Fibroblast of the conjunctiva (primary cell): ENCODE measurements around the gene KCTD1.
"Not testable (repeated sequence)": the region's sequence is repeated elsewhere in the genome, so short reads cannot be mapped to it uniquely, and the experiment has no call there.

Experiments
- DNase-seq: peaks from one replicate; pipeline ENCODE4 v3.0.0-alpha.2; 2010; ENCODE audit warnings: low read depth

Gene KCTD1

DNA sequence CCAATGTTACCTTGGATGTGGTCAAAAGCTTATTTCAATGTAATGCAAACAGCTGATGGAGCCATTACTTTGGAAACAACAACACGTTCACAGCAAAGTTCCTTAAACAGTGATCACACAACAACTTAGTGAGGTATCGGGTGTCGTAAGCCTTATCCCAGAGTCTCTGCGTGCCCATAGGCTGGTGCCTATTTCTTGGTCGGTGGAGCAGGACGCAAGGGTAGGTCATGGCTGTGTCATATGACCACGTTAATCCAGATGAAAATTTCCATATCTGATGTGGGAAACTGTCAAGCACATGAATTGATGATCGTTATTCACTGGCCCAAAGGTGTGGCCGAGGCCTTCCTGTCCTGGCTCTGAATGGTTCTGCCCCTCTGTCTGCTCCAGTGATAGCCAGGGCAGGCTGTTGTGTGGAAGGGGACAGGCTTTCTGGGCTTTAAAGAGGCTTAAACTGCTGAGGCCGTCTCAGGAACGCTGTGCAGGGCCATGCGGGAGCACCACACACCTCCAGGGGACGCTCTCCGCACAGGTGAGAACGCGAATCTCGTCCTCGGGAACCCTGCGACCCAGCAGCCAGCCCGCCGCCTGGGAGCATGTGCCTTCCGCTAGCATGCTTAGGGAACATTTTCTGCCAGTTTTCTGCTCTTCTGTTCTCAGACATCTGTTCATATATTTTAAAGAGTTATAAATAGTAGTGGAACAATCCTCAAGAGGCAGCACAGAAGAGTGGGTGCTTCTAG, 90.6 kb downstream of the KCTD1 start:
- DNase-seq, result no peak

DNA sequence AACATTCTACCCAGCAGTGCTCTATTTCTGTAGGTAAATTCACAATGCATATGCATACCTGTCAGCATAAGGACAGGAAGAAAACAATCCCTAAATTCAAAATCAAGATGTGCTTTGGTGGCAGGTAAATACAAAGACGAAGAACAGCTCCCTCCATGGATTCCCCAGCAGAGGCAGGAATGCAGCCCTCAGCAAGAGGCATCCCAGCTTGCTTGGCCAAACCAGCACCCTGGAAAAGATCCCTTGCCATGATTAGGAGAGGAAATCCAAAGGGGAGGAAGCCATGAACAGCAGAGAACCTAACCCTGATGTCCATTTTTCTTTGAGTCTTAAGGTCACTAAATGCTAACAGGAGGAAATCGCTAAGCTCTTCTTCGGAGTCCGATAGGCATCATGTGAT, 91.2 kb downstream of the KCTD1 start:
- DNase-seq, result no peak

DNA sequence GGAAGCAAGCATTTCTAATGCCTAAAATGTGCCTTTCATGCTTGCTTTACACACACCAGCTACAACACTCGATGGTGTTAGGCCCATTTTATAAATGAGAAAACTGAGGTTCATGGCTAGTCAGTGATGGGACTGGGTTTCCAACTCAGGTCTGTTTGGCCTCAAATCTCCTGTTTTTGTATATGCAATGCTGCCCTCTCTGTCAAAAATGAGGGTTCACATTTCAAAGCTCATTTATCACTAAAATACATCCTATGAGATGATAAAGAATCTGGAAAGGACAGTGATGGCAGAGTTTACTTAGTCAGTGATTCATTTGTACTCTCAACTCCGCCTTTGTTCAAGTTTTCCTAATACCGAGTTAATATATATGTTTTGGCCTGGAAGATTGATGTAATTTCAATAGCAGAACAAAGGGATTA, 92.3 kb downstream of the KCTD1 start:
- peak; percentile 10 for DNase-seq

DNA sequence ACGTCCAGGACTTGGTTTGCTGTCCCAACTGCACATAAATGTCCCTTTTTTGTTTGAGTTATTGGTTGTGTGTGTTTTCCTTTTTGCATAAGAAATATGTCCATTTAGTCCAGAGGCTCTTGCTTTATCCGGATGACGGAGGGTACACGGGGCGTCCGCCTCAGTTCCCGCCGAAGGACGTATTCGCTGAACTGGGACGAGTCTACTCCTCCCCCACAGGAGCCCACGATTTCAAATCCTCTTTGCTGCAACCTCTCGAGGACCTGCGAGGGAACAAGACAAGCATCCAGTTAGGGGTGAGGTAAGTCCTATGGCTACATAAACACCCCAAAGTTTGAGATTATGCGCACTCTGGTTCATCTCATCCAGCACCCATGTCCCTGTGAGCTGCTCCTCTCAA, 92.7 kb downstream of the KCTD1 start:
- no peak for DNase-seq

DNA sequence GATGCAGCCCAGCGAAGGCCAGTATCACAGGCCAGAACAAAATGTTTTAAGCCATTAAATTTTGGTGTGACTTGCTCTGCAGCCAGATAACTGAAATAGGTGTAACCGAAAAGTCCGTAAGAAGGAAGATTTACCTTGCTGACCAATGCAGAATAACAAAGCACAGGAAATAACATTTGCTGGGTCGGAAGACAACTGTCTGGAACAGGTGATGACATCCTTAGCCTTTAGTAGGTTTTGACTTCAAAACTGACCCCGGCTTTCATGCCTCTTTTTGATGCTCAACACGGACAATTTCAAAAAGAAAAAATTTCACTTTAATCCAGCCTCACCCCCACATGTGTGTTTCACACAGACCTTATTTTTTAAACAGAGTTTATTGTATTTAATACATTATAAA, 93.7 kb downstream of the KCTD1 start:
- no peak for DNase-seq

DNA sequence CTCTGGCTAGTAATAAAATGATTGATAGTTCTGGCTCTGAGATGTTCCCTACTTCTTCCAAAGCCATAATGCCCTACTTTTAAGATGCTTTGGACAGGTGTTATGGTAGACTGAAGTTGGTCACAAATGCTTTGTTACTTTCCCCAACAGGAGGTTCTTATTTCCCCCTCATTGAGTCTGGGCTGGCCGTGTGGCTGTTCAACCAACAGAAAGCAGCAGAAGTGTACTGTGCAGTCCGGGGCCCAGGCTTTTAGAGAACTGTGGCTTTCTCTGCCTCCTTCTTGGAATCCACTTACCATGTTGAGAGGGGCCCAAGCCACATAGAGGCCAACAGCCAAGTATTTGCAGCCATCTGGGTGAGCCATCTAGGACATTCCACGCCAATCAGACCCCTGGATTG, 94.2 kb downstream of the KCTD1 start:
- DNase-seq, result no peak

DNA sequence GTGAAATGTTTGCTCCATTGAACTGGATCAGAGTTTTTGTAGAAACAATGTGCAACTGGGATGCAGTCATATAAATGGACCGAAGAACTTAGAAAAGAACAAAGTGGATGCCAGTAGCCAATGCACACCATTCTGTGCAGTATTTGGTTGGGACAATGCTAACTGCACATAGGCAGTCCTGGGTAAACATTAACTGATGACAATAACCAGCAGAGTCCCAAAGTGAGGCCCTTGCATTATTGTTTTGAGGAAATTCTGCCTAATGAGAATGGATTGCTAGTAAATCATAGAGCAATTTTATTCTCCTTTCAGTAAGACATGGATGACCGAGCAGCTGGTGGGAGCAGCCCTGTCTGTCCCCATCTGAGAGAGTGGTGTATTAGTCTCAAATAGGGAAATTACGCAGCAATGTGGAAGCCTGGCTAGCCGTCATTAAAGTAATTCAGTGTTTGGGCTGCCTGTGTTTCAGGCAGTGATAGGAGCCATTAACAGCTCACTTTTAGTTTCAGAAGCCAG, 94.9 kb downstream of the KCTD1 start:
- DNase-seq, result no peak

DNA sequence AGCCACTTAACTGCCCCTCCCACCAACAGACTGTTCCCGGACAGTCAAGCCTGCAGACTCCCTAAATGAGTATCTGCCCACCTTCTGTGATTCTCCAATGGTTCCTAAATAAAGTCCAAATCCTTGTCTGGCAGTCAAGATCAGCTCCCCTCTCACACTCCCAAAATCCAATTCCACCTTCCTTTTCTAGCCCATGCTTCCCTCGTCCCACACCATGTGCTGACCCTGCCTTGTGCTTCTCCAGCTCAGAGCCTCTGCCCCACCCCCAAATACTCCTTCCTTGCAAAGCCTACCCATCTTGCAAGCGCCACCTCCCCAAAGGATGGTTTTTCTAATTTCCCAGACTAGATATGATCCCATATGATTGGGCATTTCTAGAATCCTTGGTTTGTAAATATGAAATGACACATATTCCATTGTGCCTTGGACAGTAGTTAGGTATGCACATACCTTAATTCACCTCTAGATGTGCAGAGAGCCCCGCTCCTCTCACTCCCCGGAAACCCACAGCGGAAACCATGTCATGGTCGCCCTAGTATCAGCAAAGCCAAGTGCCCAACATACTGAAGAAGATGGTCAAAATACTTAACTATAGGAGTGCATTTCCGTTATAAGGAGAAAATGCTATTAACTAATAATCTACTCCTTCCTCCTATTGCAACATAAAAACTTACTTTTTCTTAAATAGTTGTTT, 97.2 kb downstream of the KCTD1 start:
- DNase-seq, result no peak

DNA sequence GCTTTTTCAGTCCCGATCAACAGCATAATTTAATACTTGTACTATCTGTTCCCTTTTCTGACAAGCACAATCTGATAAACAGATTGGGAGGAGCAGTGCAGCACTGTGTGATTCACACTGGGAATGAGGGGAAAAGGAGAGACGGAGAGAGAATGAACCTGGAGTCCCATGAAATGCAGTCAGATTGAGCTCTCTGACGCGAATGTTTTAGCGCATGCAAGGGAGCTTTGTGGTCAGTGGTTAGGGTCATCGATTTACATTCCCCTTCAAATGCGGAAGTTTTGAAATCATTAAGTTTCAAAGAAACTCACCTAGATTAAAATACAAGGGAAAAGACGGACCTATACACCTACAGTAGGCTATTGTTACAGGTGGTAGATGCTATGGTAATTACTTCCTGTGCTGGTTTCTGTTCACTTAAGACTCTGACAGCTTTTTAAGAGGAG, 99.6 kb downstream of the KCTD1 start:
- DNase-seq, result no peak

DNA sequence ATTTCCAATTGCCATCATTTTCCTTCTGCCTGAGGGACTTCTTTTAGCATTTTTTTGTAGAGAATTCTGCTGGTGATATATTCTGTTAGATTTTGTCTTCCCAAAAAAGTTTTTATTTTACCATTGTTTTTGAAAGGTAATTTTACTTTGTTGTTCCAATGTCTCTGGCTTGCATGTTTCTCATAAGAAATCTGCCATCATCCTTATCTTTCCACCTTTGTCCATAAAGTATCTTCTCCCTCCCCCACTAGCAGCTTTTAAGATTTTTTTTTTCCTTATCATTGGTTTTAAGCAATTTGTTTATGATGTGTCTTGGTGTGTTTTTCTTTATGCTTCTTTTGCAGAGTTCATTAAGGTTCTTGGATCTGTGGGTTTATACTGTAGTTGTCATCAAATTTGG, 104.5 kb downstream of the KCTD1 start:
- no peak for DNase-seq

DNA sequence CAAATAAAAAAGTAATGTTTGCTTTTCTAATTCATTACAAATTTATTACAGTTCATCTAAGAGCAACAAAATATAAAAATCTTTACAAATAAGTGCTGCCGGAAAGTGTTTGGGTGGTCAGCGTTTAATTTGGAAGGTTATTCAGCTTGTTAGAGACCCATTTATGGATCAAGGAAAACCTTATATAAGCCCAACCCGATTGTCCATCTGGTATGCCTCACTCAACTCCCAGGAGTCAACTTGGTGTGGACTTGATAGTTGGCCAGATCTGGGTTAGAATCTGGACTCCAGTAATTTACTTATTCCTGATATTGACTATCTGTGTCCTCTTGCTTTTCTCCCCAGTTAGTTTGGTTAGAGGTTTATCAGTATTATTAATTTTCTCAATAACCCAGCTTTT, 106.2 kb downstream of the KCTD1 start:
- DNase-seq, result no peak

DNA sequence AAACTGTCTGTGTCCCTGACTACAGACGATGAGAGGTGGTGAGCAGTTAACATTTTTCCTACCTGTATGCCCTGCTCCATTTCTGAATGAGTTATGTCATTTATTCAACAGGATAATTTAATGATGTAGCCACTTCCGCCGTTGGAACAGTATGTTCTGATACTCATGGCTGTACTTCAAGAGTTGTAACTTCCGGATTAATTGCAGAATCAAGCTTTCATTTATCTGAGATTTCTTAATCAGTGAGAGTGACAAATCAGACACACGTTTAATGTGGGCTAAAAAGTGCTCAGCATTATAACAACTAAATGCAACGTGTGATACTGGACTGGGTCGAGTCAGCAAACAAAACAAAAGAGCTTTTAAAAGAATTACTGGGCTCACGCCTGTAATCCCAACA, 107.7 kb downstream of the KCTD1 start:
- no peak for DNase-seq

DNA sequence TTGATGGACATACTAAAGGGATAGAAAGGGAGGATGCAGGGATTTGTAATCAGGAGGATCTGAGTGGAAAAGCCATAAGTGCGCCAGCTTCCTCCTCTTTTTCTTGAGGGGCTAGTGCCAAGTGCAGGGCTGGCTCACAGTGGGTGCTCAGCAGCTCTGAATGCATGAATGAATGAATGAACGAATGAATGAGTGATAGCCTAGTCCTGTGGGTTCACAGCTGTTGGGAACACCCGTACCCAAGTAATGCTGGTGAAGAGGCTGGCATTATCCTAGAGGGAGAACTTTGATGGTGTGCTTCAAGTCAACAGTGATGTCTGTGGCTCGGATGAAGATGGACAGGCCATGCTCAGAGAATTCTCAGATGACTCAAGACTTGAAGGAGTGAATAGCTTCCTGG, 108.8 kb downstream of the KCTD1 start:
- no peak for DNase-seq

DNA sequence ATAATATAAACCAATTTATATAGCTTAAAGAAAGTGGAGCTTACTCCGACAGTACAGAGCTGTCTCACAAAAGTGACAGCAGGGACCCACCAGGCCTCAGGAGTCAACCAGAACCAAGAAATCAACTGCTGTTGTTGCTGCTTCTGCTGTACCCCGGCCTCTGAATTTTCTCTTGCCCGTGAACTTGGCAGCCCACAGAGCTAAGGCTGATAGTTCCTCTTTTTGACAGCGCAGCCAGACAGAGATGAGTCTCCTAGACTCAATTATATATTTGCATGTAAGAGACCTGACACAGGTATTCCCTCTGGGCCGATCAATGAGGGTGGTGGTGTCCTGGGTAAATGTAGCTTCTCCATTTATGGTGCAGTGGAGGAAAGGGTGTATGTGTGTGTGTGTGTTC, 109.4 kb downstream of the KCTD1 start:
- DNase-seq, result no peak

DNA sequence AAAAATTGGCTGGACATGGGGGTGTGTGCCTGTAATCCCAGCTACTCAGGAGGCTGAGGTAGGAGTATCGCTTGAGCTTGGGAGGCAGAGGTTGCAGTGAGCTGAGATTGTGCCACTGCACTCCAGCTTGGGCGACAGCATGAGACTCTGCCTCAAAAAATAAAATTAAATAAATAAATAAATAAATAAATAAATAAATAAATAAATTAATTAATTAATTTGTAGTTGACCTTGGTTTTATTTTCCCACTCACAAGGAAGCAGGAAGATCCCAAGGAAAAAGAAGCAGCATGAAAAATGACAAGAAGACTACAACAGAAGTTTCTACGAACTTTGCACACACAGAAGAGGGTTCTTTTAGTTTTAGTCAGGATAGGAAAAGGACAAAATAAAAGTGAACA, 110.7 kb downstream of the KCTD1 start:
- not testable (repeated sequence) for DNase-seq

DNA sequence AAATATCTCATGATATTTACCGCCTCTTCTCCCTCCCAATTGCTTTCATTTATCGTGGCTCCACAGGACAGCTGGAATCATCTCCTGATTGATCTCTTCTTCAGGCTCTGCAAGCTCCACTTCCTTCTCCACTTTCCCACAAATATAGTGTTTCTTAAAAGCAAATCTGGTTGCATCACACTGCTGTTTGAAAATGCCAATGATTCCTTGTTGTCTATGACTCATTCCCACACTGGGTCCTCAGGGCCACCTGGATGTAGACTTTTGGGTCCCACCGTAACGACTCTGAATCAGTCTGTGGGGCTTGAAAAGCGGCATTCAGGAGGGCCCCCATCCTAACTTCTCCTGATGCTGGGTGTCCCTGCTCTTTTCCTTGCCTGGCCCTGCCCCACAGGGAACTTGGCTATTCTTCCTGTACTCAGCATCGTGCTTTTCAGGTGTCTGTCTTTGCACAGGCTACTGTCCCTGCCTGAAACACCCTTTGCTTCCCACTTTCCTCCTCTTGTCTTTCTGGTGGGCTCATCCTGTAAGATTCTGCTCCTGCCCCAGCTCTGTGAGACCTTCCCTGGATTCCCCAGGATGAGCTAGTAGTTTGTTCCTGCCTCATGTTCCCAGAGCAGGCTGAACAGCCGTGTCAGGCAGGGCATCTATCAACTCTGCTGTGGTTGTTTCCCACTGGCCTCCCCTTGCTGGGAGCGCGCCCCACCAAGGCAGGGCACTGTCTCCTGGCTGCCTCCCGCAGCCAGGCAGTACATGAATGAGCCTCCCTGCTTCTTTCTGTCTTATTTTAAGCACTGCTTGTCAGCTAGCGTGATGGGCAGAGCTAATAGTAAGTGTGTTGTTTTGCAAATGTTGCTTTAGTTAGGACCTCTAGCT, 111.9 kb downstream of the KCTD1 start:
- peak; percentile 65 for DNase-seq

DNA sequence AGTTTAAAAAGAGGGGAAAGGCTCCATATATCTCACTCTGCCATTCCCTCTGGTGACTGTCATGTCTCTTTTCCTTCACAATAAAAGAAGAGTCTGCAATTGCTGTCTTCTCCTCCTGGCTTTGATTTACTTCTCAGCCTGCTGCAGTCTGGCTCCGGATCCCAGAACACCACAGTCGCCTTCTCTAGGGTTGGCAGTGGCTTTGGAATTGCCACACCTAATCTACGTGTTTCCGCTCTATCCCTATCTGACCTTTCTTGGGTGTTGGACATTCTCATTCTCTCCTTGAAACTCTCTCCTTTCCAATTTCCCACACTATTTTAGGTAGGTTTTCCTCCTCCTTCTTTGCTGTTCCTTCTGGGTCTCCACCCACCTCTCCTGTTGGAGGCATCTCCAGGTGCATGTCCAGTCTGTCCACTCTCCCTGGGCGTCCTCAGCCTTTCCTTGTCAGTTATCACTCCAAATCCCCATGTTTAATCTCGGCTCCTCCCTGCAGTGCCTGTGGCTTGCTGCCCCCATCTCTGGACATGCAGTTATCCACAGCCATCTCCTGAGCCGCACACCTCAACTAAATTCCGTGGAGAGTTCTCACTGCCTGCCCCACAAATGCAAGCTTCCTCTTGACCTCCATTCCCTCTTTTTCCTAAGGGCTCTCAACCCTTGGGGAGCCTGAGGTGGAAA, 112.8 kb downstream of the KCTD1 start:
- DNase-seq, result no peak

DNA sequence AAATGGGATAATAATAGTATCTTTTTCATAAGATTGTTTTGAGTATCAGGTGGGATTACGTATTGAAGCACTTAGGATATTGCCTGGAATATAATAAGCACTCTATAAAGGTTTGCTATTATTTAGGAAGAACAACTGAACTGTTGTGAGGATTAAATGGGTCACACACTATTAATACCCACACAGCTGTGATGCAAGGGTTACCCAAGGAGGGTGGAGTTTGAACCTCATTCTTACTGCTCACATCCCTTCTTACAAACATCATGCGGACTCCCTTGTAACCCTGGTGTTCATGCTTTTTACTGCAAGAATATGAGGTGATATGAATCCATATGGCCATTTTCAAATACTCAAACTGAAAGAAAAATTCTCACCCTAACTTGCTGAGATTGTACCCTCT, 113.5 kb downstream of the KCTD1 start:
- DNase-seq, result no peak

DNA sequence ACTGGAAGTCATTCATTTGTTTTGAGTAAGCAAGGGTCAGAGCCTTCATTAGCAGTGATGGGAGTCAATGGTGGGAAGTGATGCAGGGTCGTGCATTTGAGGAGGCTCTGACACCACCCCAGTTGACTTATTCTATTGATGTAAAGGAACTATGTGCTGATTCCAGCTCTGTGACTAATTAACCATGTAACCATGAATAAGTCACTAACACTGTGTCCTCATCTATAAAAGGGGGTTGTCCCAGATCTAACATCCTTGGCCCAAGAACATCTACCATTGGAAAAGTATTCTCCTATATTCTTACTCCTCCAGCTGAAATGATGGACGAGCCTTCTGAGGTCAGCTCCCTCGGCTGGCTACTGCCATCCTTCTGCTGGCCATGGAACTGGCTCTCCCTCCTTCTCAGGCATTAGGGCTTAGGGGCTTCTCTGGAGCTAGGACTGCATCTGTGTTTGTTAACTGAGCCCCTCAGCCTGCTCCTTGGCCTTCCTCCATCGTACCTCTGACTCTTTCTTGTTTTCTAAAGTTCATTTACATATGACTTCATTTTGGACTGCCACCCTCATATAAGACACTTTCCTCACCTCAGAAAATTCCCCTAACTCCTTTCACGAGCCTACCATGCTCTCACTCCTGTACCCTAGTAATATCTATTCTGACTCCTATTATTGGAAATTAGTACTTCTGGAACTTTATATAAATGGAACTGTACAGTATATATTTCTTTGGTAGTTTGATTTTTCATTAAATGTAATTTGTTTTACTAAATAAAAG, 115.5 kb downstream of the KCTD1 start:
- no peak for DNase-seq

DNA sequence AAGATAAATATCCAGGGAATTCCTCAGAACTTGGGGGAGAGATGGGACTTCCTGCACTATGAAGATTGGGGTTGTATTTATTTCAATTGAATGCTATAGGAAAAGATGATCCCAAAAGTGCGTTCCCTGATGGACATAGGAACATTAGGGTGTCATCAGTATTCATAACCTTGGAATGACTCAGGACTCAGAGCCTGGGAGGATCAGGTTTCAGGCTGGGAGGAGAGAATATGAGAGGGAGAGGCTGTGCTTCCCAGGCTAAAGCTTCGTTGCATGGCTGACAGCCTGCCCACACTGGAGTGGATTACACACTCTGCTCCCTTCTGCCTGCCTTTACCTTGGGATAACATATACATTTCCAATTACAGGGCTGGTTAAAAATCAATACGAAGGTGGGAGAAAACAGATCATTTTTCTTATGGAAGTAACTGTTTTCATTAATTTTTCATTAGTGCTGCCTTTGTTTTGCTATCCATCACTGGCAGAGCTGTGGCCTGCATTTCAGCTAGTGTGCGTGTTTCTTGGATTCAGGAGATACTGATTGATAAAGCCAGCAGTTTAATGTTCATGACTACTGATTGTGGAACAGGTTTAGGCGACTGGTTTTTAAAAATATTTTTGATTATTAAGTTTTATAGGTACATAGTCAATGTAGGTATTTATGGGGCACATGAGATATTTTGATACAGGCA, 118.7 kb downstream of the KCTD1 start:
- DNase-seq, result peak; percentile 55

DNA sequence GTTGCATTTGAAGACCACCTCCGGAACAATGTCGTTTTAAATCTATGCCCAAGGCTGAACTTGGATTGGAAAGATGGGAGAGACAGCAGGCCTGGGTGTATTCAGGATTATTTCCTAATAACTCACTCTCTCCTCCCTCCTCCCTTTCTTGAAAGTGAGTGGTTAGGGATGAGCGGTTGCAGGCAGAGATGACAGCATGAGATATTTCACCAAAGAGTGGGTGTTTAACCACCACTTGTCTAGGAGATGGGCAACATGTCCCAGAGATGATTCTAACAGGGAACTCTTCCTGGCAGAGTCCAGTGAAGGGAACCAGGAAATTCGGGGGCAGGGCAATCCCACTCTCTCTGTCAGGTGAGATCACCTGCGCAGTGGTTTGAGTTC, 123.2 kb downstream of the KCTD1 start:
- no peak for DNase-seq
